HG02678 (cell line): ENCODE measurements around the gene SOCS4.

Experiments used
- ATAC-seq: cut with Tn5 transposase; IDR thresholded peaks from one replicate; pipeline ENCODE4 v1.9.1; 2021; ENCODE audit warnings: mild to moderate bottlenecking, moderate library complexity; ENCODE audit not compliant: unreplicated experiment

The SOCS4 gene

GRCh38 chr14:55085060-55085660 is 58.1 kb downstream of the SOCS4 start:
- ATAC-seq = no peak

- ATAC-seq = no peak
Observed at GRCh38 chr14:55086938-55087337, 59.9 kb downstream of the SOCS4 start.

- no peak for ATAC-seq
Observed at GRCh38 chr14:55088356-55088755, 61.3 kb downstream of the SOCS4 start.

GRCh38 chr14:55092341-55092740 is 65.3 kb downstream of the SOCS4 start:
- ATAC-seq = no peak

GRCh38 chr14:55094292-55095157 is 67.5 kb downstream of the SOCS4 start:
- ATAC-seq = no peak

GRCh38 chr14:55097881-55098560 is 71.0 kb downstream of the SOCS4 start:
- ATAC-seq = peak; percentile 70

- ATAC-seq = no peak
Observed at GRCh38 chr14:55098561-55098898, 71.5 kb downstream of the SOCS4 start.
